A204.1 (cell line): ENCODE results near the gene FAM149B1.

Experiments used
- FAIRE-seq: peaks from 2 replicates; lab custom pipeline; 2012; peaks lifted over from hg19 to GRCh38; lab: Jason Lieb, UNC

Gene FAM149B1

DNA sequence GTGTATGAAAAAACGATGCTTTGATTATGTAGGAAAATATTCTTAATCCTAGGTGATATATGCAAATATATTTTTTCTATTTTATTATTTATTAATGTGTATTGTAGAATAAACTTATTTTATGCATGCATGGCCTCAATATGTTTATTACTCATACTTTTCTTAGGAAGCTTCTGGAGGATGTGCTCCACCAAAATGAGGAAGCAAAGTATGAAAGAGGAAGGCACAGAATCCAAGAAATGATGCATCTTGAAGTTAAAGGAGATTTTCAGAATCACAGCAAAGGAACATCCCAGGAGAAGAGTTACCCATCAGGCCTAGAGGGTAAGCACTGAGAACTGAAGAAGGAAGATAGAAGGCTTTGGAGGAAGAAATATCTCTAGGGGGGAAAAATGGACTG lies 119.5 kb downstream of the FAM149B1 start:
- no peak for FAIRE-seq

DNA sequence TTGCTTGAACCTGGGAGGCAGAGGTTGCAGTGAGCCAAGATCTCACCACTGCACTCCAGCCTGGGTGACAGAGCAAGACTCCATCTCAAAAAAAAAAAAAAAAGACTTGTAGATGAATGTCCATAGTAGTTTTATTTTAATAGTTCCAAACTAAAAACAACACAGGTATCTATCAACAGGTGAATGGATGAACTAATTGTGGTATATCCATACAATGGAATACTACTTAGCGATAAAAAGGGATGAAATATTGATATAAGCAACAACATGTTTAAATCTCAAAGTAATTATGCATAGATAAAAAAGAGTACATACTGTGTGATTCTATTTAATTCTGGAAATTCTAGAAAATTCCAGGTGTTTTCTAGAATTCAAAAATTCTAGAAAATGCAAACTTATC lies 122.0 kb downstream of the FAM149B1 start:
- no peak for FAIRE-seq

DNA sequence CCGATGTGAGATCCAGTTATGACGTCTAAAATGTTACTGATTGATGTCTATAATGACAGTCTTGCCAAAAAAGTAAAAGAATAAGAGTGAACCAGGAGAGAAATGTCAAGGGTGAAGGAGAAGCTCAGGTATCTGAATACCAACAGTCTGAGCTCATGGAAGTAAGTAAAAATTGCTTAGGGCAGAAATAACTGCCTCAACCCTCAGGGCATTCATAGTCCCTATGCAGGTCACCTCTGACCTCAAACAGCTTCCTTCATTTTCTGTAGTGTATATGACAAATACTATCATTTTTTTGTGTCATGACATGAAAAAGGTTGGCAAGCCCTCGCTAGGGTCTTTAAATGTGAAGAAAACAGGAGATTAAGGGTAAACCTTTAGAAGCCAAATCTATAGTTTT lies 125.5 kb downstream of the FAM149B1 start:
- no peak for FAIRE-seq
